ENCODE data around the gene IFI27L2. TPM values are rescaled to one million over a fixed set of nuclear protein-coding genes. Genes with fewer than 3 reads are reported as not detected.

Gene IFI27L2
- total RNA-seq, 2 donors from 2014 or later, result 58.5 to 58.8 TPM

DNA sequence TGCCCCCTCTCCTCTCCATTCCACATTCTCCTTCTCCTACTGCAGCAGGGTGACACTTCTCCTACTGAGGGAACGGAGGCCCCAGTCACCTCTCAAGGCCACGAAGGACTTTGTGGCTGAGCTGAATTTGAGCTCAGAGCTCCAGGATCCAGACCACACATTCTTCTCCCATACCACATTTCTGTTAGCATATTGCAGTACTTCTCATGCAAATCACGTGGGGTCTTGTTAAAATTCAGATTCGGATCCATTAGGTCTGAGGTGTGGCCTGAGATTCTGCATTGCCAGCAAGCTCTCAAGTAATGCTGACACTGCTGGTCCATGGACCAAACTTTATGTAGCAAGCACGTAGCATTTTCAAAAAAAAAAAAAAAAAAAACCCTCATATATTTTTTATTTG lies 9.6 kb upstream of the IFI27L2 start:
- no peaks in the 10 kb centered on the region for H3K9me3 Mint-ChIP-seq
- H3K36me3 Mint-ChIP-seq (ENCODE audit: low read depth), result no peaks in the 10 kb centered on the region
- no peak overlapping the region for H3K27ac Mint-ChIP-seq
- H3K27me3 Mint-ChIP-seq, result peaks cover 3% of the 10 kb centered on the region
- H3K4me1 Mint-ChIP-seq, result no peaks in the 10 kb centered on the region
- ATAC-seq (replicated peaks), result no peak
- no peak overlapping the region for H3K4me3 Mint-ChIP-seq

DNA sequence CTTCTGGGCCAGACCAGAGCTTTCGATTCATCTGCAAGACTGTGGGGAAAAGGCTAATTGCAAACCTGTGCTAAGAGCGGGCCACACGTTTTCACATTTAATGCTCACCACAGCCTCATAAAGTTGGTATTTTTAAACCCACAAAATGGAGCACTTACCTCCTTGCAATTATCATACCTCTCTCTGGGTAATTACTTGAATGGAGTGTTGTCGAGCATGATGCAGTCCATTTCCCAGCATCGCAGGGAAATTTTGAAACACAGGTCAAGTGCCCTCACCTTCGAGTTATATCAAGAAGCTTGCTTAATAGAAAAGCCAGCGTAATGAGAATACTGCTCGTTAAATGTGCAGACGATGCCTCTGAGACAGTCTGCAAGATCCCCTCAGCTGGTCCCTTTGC lies 8.8 kb upstream of the IFI27L2 start:
- no peak overlapping the region for H3K27ac Mint-ChIP-seq
- H3K4me3 Mint-ChIP-seq, result no peak overlapping the region
- no peak for ATAC-seq (replicated peaks)

DNA sequence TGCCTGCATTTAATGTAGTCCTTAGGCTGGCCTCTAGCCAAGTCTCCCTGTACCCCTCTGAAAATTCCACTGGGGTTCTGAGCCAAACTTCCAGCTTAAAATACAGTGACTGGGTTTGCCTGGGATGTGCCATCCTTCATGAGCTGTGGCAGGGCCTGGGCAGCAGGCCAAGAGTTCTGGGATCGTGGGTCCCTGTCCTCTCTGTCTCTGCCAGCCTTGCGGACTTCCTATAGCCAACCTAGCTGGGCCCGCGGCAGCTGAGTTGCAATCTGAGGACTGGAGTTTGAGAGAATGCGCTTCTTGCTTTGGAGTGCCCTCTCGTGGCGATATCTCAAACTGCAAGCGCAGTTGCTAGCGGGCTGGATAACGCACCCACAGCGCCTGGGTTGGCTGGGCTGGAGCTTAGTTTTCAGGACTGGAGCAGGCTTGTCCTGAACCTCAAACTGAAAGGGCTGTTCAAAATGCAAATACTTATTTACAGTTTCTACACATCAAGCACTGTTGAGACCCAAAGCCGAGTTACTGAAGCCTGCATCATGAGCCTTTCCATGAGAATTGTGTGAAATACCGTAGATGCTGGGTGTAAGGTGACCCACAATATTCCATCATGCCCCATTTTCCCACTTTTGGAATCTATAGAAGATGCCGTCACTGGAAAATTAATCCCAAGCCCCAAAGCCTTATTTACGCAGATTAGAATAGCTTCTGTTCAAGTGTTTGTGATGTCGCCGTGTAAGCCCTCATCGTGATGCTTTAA lies 7.3 kb upstream of the IFI27L2 start:
- H3K27ac Mint-ChIP-seq, result no peak overlapping the region
- H3K36me3 Mint-ChIP-seq (ENCODE audit: low read depth), result no peaks in the 10 kb centered on the region
- H3K27me3 Mint-ChIP-seq, result peaks cover 3% of the 10 kb centered on the region
- peak; percentile 96 for ATAC-seq (replicated peaks)
- no peaks in the 10 kb centered on the region for H3K9me3 Mint-ChIP-seq
- no peak overlapping the region for H3K4me3 Mint-ChIP-seq
- no peaks in the 10 kb centered on the region for H3K4me1 Mint-ChIP-seq

More for the DNA sequence above, 8.8 kb upstream of the IFI27L2 start:
- H3K4me1 Mint-ChIP-seq, result no peaks in the 10 kb centered on the region
- peaks cover 3% of the 10 kb centered on the region for H3K27me3 Mint-ChIP-seq
- no peaks in the 10 kb centered on the region for H3K36me3 Mint-ChIP-seq (ENCODE audit: low read depth)
- no peaks in the 10 kb centered on the region for H3K9me3 Mint-ChIP-seq

DNA sequence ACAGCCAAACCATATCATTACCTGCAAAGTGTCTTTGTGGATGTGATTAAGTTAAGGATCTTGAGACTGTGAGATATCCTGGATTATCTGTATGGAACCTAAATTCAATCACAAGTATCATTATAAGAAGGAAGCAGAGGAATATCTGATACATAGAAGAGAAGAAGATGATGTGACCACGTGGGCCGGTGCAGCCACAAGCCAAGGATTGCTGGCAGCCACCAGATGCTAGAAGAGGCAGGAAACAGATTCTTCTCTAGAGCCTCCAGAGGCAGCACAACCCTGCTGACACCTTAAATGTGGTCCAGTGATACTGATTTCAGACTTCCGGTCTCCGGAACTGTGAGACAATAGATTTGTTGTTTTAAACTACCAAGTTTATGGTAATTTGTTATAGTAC lies 6.1 kb upstream of the IFI27L2 start:
- H3K4me1 Mint-ChIP-seq, result no peaks in the 10 kb centered on the region
- H3K36me3 Mint-ChIP-seq (ENCODE audit: low read depth), result no peaks in the 10 kb centered on the region
- H3K27me3 Mint-ChIP-seq, result peaks cover 3% of the 10 kb centered on the region
- H3K27ac Mint-ChIP-seq, result no peak overlapping the region
- no peak overlapping the region for H3K4me3 Mint-ChIP-seq
- no peak for ATAC-seq (replicated peaks)
- H3K9me3 Mint-ChIP-seq, result no peaks in the 10 kb centered on the region

DNA sequence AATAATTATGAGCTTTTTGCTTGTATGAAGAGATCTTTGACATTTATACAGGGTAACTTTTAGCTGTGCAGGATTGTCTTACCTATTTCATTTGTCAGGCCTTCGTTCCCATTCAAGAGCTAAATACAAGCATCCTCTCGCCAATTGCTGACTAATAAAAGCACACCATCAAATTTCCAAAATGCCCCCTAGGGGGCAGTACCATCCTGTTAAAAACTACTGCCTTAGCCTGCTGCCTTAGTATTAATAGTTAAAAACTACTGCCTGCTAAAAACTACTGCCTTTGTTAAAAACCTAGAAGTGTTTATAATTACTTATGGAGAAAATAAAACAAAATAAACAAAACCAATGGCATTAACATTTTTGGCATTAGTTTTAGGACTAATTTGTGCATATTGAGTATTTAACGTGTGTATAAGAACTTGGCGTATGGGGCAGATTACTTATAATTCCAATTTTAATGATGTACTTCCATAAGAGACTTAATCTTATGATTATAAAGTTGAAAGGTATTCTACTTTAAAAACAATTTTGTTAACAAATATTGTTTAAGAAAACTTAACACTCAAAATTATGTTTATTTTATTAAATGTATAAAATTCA lies 3.0 kb upstream of the IFI27L2 start:
- no peak overlapping the region for H3K4me3 Mint-ChIP-seq
- no peaks in the 10 kb centered on the region for H3K9me3 Mint-ChIP-seq
- no peak overlapping the region for H3K27ac Mint-ChIP-seq
- H3K4me1 Mint-ChIP-seq, result peaks cover 16% of the 10 kb centered on the region
- ATAC-seq (replicated peaks), result no peak
- no peaks in the 10 kb centered on the region for H3K27me3 Mint-ChIP-seq
- H3K36me3 Mint-ChIP-seq (ENCODE audit: low read depth), result no peaks in the 10 kb centered on the region

DNA sequence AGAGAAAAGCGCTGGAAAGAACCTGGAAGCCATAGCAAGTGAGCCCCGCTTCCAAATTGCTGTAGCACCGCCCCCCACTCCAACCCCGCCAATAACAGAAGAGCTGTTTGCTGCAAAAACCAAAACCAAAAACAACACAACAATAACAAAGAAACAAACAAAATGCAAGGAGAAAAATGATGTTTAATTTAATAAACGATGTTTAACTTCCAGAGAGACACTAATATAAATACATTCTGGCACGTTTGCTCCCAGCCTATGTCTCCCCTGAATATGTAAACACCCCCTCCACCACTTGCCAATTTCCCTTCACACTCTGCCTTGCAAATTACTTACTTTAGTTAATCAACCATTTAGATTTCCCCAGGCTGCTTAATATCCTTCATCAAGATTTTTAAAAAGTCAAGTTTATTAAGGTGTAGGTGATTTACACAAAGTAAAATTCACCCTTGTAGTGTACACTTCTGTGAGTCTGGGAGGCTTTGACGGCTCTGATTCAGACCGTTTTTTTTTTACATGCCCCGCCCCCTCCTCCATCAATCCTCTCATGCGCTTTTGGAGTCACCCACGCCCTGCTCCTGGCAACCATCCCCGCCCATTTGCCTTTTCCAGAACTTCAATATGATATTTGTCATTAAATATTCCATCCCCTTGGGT lies 482 bp upstream of the IFI27L2 start:
- ATAC-seq (replicated peaks), result peak; percentile 67
- H3K36me3 Mint-ChIP-seq (ENCODE audit: low read depth), result no peaks in the 10 kb centered on the region
- H3K4me1 Mint-ChIP-seq, result peaks cover 16% of the 10 kb centered on the region
- H3K27ac Mint-ChIP-seq, result peak overlapping the region; percentile 74
- no peaks in the 10 kb centered on the region for H3K9me3 Mint-ChIP-seq
- H3K4me3 Mint-ChIP-seq, result peak overlapping the region; percentile 94
- no peaks in the 10 kb centered on the region for H3K27me3 Mint-ChIP-seq

DNA sequence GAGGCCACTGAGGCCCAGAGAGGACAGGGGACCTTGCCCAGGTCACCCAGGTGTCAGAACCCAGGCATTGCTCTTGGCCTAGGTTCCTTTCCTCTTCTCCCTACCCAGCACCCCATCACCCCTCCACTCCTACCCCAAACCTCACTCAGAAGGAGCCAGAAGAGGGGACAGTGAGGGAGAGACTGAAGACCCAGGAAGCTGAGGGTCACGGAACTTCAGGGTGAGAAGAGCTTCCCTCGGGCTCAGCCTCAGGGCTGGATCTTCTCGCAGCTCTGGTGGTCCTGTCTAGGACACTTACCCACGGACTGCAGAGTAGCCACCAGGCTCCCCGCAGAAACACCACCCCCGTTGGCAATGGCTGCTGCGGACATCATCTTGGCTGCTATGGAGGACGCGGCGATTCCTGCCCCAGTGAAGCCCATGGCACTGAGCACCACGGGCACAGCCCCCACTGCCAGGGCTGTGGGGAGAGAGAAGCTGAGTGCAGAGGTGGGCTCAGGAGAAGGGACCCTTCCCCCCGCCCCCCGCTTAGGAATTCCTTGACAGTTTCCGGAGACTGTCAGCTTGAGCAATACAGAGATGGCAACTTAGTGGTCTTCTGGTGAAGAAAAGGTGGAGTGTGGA lies 1.1 kb downstream of the IFI27L2 start:
- no peaks in the 10 kb centered on the region for H3K27me3 Mint-ChIP-seq
- H3K4me3 Mint-ChIP-seq, result peak overlapping the region; percentile 94
- no peaks in the 10 kb centered on the region for H3K9me3 Mint-ChIP-seq
- H3K4me1 Mint-ChIP-seq, result peaks cover 16% of the 10 kb centered on the region
- peak overlapping the region; percentile 74 for H3K27ac Mint-ChIP-seq
- no peaks in the 10 kb centered on the region for H3K36me3 Mint-ChIP-seq (ENCODE audit: low read depth)
- no peak for ATAC-seq (replicated peaks)

DNA sequence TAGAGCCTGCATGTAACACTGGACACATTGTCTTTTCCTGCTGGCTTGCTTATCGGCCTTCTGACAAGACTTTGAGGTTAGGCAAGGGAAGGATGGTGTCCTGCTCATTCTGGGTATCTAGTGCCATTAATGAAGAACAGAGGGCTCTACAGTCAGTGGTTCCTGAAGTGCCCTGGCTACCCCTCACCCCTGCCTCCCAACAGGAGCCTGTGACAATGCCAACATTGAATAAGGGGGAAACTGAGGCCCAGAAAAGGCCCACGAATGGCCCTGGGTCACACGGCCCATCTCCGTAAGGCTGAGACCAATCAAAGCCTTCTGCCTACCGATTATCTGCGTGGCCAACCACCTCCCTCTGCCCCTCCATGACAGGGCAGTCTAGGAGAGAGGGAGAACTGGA lies 2.1 kb downstream of the IFI27L2 start:
- Mint-ChIP-seq H3K4me1 (peaks cover 16% of the 10 kb centered on the region), H3K27me3 (no peaks in the 10 kb centered on the region), H3K27ac (peak overlapping the region; percentile 70), H3K4me3 (peak overlapping the region; percentile 94), H3K9me3 (peaks cover 4% of the 10 kb centered on the region), H3K36me3 (ENCODE audit: low read depth) (no peaks in the 10 kb centered on the region)
- no peak for ATAC-seq (replicated peaks)

DNA sequence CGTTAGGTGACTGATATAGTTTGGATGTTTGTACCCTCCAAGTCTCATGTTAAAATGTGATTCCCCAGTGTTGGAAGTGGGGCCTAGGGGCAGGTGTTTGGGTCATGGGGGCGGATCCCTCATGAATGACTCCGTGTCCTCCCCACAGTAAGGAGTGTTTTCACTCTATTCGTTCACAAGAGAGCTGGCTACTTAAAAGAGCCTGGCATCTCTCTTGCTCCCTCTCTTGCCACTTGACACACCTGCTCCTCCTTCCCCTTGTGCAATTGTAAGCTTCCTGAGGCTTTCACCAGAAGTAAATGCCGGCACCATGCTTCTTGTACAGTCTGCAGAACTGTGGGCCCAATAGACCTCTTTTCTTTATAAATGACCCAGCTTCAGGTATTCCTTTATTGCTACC lies 2.6 kb downstream of the IFI27L2 start:
- H3K27me3 Mint-ChIP-seq, result no peaks in the 10 kb centered on the region
- no peak for ATAC-seq (replicated peaks)
- peaks cover 16% of the 10 kb centered on the region for H3K4me1 Mint-ChIP-seq

DNA sequence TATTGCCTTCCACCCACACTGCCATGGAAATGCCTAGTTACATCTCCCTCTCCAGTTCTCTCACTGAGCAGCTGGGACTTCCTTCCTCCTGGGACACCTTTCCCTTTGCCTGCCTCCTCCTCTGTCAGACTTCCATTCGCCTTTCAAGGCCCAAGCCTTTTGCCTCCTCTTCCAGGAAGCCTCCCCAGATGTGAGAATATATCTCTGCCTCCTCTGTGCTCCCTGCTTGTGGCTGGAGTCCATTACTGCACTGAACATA lies 3.1 kb downstream of the IFI27L2 start:
- no peak overlapping the region for H3K4me3 Mint-ChIP-seq
- H3K4me1 Mint-ChIP-seq, result peaks cover 16% of the 10 kb centered on the region
- peak overlapping the region; percentile 7 for H3K27ac Mint-ChIP-seq

More for the DNA sequence above, 2.6 kb downstream of the IFI27L2 start:
- Mint-ChIP-seq H3K36me3 (ENCODE audit: low read depth) (no peaks in the 10 kb centered on the region), H3K4me3 (no peak overlapping the region), H3K9me3 (peaks cover 7% of the 10 kb centered on the region), H3K27ac (peak overlapping the region; percentile 70)

DNA sequence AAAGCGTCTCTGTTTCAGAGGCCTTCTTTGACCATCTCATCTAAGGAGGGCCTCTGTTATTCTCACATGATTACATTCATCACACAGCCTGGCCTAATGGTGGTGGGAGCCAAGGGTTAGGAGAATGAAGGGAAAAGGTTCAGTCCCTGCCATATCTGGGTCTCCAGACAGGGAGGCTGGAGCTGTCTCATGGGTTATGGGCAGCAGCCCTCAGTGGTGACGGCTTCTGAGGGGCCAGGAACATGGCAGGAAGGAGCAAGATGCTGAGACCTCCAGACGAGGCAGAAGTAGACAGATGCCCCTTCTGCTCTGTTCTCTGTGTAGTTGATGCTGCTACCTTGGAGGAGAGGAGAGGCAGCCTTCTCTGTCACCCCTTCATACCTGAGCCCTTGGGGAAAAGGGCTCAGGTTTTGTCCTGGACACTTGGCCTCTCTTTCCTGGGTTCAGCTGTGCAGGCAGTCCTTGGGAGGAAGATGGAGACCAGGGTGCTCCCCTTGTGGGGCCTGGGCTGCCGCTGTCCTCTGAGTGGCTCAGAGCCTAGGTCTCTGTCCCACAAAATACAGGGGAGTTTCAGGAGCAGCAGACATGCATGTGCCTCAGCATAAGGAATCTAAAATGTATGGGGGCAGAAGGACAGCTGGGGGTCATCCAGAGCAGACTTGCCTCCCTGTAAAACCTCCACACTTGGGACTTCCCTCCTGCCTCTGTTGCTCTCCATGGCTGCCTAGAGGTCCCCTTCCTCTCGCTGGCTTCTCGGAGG lies 3.6 kb downstream of the IFI27L2 start:
- H3K27ac Mint-ChIP-seq, result peak overlapping the region; percentile 7
- peaks cover 16% of the 10 kb centered on the region for H3K4me1 Mint-ChIP-seq
- no peak for ATAC-seq (replicated peaks)
- peaks cover 1% of the 10 kb centered on the region for H3K27me3 Mint-ChIP-seq
- H3K36me3 Mint-ChIP-seq (ENCODE audit: low read depth), result no peaks in the 10 kb centered on the region
- no peak overlapping the region for H3K4me3 Mint-ChIP-seq
- peaks cover 12% of the 10 kb centered on the region for H3K9me3 Mint-ChIP-seq

More for the DNA sequence above, 3.1 kb downstream of the IFI27L2 start:
- no peak for ATAC-seq (replicated peaks)
- Mint-ChIP-seq H3K36me3 (ENCODE audit: low read depth) (no peaks in the 10 kb centered on the region), H3K9me3 (peaks cover 10% of the 10 kb centered on the region), H3K27me3 (no peaks in the 10 kb centered on the region)

DNA sequence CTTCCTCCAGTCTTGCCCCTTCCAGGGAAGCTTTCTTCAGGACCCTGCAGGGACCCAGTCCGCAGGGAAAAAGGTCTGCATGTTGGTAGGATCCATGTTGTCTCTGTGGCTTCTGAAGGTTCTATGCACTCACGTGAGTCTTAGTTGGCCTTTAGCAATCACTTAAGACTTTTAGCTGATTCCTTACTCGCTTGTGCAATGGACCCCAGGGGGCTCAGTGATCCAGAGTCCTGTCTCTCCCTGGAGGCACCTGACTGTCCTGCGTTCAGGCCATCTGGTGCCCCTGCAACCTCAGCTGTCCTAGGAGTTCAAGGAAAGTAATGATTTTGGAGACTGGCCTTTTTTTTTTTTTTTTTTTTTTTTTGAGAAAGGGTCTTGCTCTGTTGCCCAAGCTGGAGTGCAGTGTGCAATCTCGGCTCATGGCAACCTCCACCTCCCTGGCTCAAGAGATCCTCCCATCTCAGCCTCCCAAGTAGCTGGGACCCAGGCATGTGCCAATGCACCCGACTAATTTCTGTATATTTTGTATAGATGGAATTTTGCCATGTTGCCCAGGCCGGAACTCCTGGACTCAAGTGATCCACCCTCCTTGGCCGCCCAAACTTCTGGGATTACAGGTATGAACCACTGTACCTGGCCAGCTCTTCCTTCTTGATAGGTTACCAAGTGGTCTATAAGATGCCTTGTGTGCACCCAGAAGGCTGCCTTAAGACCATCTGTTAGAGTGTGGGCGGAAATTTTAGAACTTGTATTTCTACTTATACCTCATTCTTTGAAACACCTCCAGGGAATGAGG lies 4.6 kb downstream of the IFI27L2 start:
- Mint-ChIP-seq H3K36me3 (ENCODE audit: low read depth) (no peaks in the 10 kb centered on the region), H3K27me3 (peaks cover 3% of the 10 kb centered on the region), H3K9me3 (peaks cover 16% of the 10 kb centered on the region), H3K4me1 (peaks cover 9% of the 10 kb centered on the region), H3K4me3 (no peak overlapping the region), H3K27ac (no peak overlapping the region)
- ATAC-seq (replicated peaks), result no peak

DNA sequence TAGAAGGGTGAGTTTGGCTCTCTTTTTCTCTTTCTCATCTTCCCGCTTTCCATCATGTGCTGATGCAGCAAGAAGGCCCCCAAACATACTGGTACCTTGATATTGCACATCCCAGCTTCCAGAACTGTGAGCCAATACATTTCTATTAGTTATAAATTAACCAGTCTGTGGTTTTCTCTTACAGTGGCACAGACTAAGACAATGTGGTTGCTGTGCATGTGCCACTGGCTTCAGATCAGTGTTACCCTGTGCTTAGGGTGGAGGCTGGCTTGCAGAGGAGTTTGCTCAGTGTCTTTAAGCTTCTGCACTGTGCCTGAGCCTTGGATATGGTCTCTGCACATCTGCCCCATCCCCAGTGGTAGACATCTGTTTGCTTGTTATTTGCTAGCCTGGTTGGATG lies 5.5 kb downstream of the IFI27L2 start:
- Mint-ChIP-seq H3K4me3 (no peak overlapping the region), H3K27ac (no peak overlapping the region)
- ATAC-seq (replicated peaks), result no peak

DNA sequence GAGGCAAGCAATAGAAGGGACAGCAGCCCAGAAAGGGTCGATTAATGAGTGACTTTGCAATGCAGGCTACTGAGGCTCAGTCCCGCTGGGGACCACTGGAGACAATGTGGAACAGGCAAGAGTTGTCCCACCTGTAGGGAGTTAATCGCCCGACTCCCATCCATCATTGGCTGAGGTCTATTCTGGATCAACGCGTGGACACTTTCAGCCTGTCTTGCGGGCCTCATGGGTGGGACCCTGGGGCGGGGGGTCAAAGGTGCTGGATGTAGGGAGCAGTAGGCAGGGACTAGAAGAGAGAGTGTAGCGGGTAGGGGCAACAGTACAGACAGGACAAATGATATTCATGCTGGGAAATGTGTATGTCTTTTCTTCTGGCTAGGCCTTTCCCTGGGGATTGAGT lies 6.1 kb downstream of the IFI27L2 start:
- Mint-ChIP-seq H3K27ac (no peak overlapping the region), H3K36me3 (ENCODE audit: low read depth) (no peaks in the 10 kb centered on the region), H3K27me3 (peaks cover 3% of the 10 kb centered on the region), H3K4me1 (no peaks in the 10 kb centered on the region), H3K4me3 (no peak overlapping the region), H3K9me3 (peaks cover 20% of the 10 kb centered on the region)
- no peak for ATAC-seq (replicated peaks)

More for the DNA sequence above, 5.5 kb downstream of the IFI27L2 start:
- Mint-ChIP-seq H3K9me3 (peaks cover 20% of the 10 kb centered on the region), H3K27me3 (peaks cover 3% of the 10 kb centered on the region), H3K4me1 (peaks cover 6% of the 10 kb centered on the region), H3K36me3 (ENCODE audit: low read depth) (no peaks in the 10 kb centered on the region)
